ENCODE measurements around the gene RGS18. TPM values are rescaled to one million over a fixed set of nuclear protein-coding genes. Genes with fewer than 3 reads are reported as not detected.
"Not testable (repeated sequence)": the region's sequence is repeated elsewhere in the genome, so short reads cannot be mapped to it uniquely, and the experiment has no call there.

The RGS18 gene
- polyA plus RNA-seq, 3 donors, result 43.7 to 57.0 (median 49.0) TPM

GRCh38 chr1:192130175-192130574, 28.1 kb upstream of the RGS18 start:
- H3K27ac ChIP-seq (ENCODE audit: low read depth in 1 of 2, low read length in 2 of 2), result no peak overlapping the region
- H3K4me1 ChIP-seq (ENCODE audit: control insufficient read depth in 1 of 2, insufficient read depth in 2 of 2, low read length in 2 of 2), result no peaks in the 10 kb centered on the region
- H3K36me3 Mint-ChIP-seq, result no peaks in the 10 kb centered on the region
- no peak overlapping the region for H3K4me3 ChIP-seq (replicated peaks in 1 of 3; ENCODE audit: low read depth in 2 of 3, low read length in 3 of 3)
- H3K27ac Mint-ChIP-seq, result no peak overlapping the region
- peak overlapping the region; percentile 30 for H2AFZ ChIP-seq (ENCODE audit: insufficient read depth, low read depth, low read length, poor library complexity, severe bottlenecking)
- intact Hi-C loops (cut with micrococcal nuclease), result no loop called here
- no peaks in the 10 kb centered on the region for H3K36me3 ChIP-seq (replicated peaks in 1 of 2; ENCODE audit: control insufficient read depth in 1 of 2, insufficient read depth in 2 of 2, low read length in 2 of 2)
- H3K27me3 ChIP-seq (ENCODE audit: control insufficient read depth in 2 of 2, insufficient read depth in 2 of 2, low read length in 2 of 2), result no peaks in the 10 kb centered on the region
- H3K9me3 Mint-ChIP-seq, result peaks cover 0 to 3% (median 2%) of the 10 kb centered on the region in 7 donors
- no peak for TF ChIP-seq CTCF (IDR thresholded peaks at IDR 0.05)
- no peak overlapping the region for H3K9ac ChIP-seq (ENCODE audit: insufficient read depth, low read length, poor library complexity, severe bottlenecking)
- no peaks in the 10 kb centered on the region for H3K27me3 Mint-ChIP-seq (ENCODE audit: low read depth in 3 of 3)
- no peaks in the 10 kb centered on the region for H3K79me2 ChIP-seq (ENCODE audit: insufficient read depth, low read length)
- 100% methylated on average over 1 of the region's 1 CpG for WGBS (ENCODE audit: insufficient coverage)
- no peaks in the 10 kb centered on the region for H3K9me3 ChIP-seq (replicated peaks in 1 of 2; ENCODE audit: control insufficient read depth in 1 of 2, insufficient read depth in 1 of 2, low read length in 2 of 2)
- no peak for DNase-seq
- no peaks in the 10 kb centered on the region for H4K20me1 ChIP-seq (ENCODE audit: insufficient read depth, low read length)
- H3K4me2 ChIP-seq (replicated peaks; ENCODE audit: extremely low read depth, low read length, poor library complexity, severe bottlenecking), result no peak overlapping the region
- no peaks in the 10 kb centered on the region for H3K4me1 Mint-ChIP-seq
- H3K4me3 Mint-ChIP-seq, result no peak overlapping the region

- H3K4me2 ChIP-seq (replicated peaks; ENCODE audit: extremely low read depth, low read length, poor library complexity, severe bottlenecking); H2AFZ ChIP-seq (ENCODE audit: insufficient read depth, low read depth, low read length, poor library complexity, severe bottlenecking); H4K20me1 ChIP-seq (ENCODE audit: insufficient read depth, low read length); DNase-seq; H3K79me2 ChIP-seq (ENCODE audit: insufficient read depth, low read length); H3K27ac ChIP-seq (ENCODE audit: low read depth in 1 of 2, low read length in 2 of 2); H3K27ac Mint-ChIP-seq; H3K36me3 Mint-ChIP-seq; H3K4me3 Mint-ChIP-seq; H3K27me3 ChIP-seq (ENCODE audit: control insufficient read depth in 2 of 2, insufficient read depth in 2 of 2, low read length in 2 of 2); H3K9me3 Mint-ChIP-seq; H3K4me1 ChIP-seq (ENCODE audit: control insufficient read depth in 1 of 2, insufficient read depth in 2 of 2, low read length in 2 of 2); intact Hi-C loops (cut with micrococcal nuclease); H3K9ac ChIP-seq (ENCODE audit: insufficient read depth, low read length, poor library complexity, severe bottlenecking); H3K36me3 ChIP-seq (replicated peaks in 1 of 2; ENCODE audit: control insufficient read depth in 1 of 2, insufficient read depth in 2 of 2, low read length in 2 of 2); H3K9me3 ChIP-seq (replicated peaks in 1 of 2; ENCODE audit: control insufficient read depth in 1 of 2, insufficient read depth in 1 of 2, low read length in 2 of 2); H3K4me3 ChIP-seq (replicated peaks in 1 of 3; ENCODE audit: low read depth in 2 of 3, low read length in 3 of 3); H3K4me1 Mint-ChIP-seq; H3K27me3 Mint-ChIP-seq (ENCODE audit: low read depth in 3 of 3): not testable (repeated sequence)
- WGBS (ENCODE audit: insufficient coverage), result 100% methylated on average over 3 of the region's 5 CpGs
Measured at GRCh38 chr1:192130865-192131264, 27.4 kb upstream of the RGS18 start.
